ENCODE measurements around the gene KIRREL2. TPM values are rescaled to one million over a fixed set of nuclear protein-coding genes. Genes with fewer than 3 reads are reported as not detected.

The KIRREL2 gene
- total and polyA plus RNA-seq, 8 donors: 28.5 to 89.0 (median 47.6) TPM

DNA sequence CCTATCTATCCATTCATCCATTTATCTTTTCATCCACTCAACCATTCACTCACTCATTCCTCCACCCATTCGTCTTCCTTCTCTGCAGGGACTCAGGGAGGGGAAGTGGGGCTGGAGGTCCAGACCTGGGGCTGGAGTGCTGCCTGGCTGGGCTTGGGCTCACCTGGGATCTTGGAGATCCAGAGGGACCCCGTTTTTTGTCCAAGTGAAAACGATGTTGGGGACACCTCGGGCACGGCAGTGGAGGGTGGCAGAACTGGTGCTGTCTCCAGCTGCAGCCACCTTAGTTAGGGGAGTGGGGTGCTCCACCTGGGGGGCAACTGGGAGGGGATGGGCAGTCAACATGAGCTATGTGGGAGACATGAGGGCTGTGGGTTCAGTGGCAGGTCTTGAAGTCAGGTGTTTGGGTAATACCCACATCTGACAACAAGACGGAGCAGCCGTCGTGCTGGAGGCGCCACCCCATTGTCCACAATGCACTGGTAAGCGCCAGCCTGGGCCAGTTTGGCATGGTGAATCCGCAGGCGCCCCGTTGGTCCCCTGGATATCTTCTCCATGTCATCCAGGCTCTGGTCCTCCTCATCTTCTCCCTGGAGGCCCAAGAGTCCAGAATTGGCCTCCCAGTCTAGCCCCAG lies 14.6 kb upstream of the KIRREL2 start:
- no peak for TF ChIP-seq CTCF (IDR thresholded peaks at IDR 0.05)
- DNase-seq (peak in 2 of 6 donors; percentile 12 to 41), ATAC-seq (no peak), FAIRE-seq (no peak)
- Histone ChIP-seq H3K27ac (no peak overlapping the region), H3K27me3 (no peaks in the 10 kb centered on the region), H3K4me1 (peaks cover 0 to 19% (median 0%) of the 10 kb centered on the region in 3 donors), H3K36me3 (no peaks in the 10 kb centered on the region), H3K4me3 (no peak overlapping the region), H3K9me3 (no peaks in the 10 kb centered on the region)
- WGBS, 2 donors: 89 to 92% methylated on average over 13 of the region's 13 CpGs
- intact Hi-C loops (cut with DNase I): no loop called here

DNA sequence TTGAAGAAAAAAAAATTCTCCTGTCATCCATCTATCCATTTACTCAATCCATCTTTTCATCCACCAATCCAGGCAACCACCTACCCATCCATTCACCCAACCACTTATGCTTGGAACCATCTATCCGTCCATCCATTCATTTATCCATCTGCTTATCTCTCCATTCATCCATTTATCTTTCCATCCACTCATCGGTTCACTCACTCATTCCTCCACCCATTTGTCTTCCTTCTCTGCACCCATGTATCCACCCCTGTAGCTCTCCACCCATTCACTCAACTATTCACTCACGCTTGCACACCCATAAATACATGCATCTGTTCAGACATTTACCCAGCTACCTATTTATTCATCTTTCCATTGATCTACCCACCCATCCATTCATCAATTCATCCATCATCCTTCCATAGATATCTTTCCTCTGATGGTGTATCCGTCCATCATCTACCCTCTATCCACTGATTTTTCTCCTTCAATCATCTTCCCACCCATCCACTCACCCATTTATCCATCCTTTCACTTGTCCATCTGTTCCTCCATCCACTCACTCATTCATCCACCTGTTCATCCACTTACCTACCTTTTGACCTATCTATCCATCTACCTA lies 13.9 kb upstream of the KIRREL2 start:
- DNase-seq (no peak), FAIRE-seq (no peak), ATAC-seq (no peak)
- no peak overlapping the region for H3K27ac ChIP-seq
- no peaks in the 10 kb centered on the region for H3K36me3 ChIP-seq
- TF ChIP-seq CTCF (IDR thresholded peaks at IDR 0.05): no peak
- intact Hi-C loops (cut with DNase I): no loop called here
- no peak overlapping the region for H3K4me3 ChIP-seq
- peaks cover 0 to 19% (median 0%) of the 10 kb centered on the region in 3 donors for H3K4me1 ChIP-seq
- no peaks in the 10 kb centered on the region for H3K9me3 ChIP-seq
- no peaks in the 10 kb centered on the region for H3K27me3 ChIP-seq
- WGBS, 2 donors: 87 to 96% methylated on average over 4 of the region's 4 CpGs

GRCh38 chr19:35843676-35844481 lies 12.8 kb upstream of the KIRREL2 start:
- ATAC-seq (peak; percentile 11 to 64 (median 39)), DNase-seq (peak; percentile 67 to 85 (median 80)), FAIRE-seq (no peak)
- 37 to 43% methylated on average over 41 to 42 of the region's 42 CpGs for WGBS, 2 donors
- H3K27ac ChIP-seq: no peak overlapping the region
- no peaks in the 10 kb centered on the region for H3K36me3 ChIP-seq
- no peaks in the 10 kb centered on the region for H3K9me3 ChIP-seq
- peak overlapping the region in 1 of 4 donors; percentile 28 for H3K4me3 ChIP-seq
- intact Hi-C loops (cut with DNase I): no loop called here
- no peak for TF ChIP-seq CTCF (IDR thresholded peaks at IDR 0.05)
- H3K4me1 ChIP-seq: peaks cover 0 to 19% (median 0%) of the 10 kb centered on the region in 3 donors
- H3K27me3 ChIP-seq: no peaks in the 10 kb centered on the region

- no peaks in the 10 kb centered on the region for H3K36me3 ChIP-seq
- no peaks in the 10 kb centered on the region for H3K9me3 ChIP-seq
- intact Hi-C loops (cut with DNase I): no loop called here
- no peaks in the 10 kb centered on the region for H3K27me3 ChIP-seq
- H3K4me1 ChIP-seq: peaks cover 0 to 19% (median 0%) of the 10 kb centered on the region in 3 donors
- ATAC-seq: no peak
- H3K27ac ChIP-seq: no peak overlapping the region
- whole genome bisulfite sequencing, 2 donors: 61% methylated on average over 16 of the region's 16 CpGs
- no peak for FAIRE-seq
- peak overlapping the region in 1 of 4 donors; percentile 43 for H3K4me3 ChIP-seq
- TF ChIP-seq CTCF (IDR thresholded peaks at IDR 0.05): no peak
- peak in 2 of 6 donors; percentile 8 to 12 for DNase-seq
These were observed 12.1 kb upstream of the KIRREL2 start for GRCh38 chr19:35844482-35845214.

Data from pancreas (tissue), 10 donors.